ENCODE measurements around the gene TECPR2.
"Not testable (repeated sequence)": the region's sequence is repeated elsewhere in the genome, so short reads cannot be mapped to it uniquely, and the experiment has no call there.

TECPR2 gene

GRCh38 chr14:102351593-102351992, 11.1 kb upstream of the TECPR2 start:
- not testable (repeated sequence) for H3K27ac Mint-ChIP-seq, H3K4me1 Mint-ChIP-seq, H3K27me3 Mint-ChIP-seq, H3K4me3 Mint-ChIP-seq, H3K9me3 Mint-ChIP-seq, DNase-seq, ATAC-seq

- no peaks in the 10 kb centered on the region for H3K27me3 Mint-ChIP-seq
- no peak overlapping the region for H3K4me3 Mint-ChIP-seq
- H3K27ac Mint-ChIP-seq = no peak overlapping the region
- ATAC-seq (no peak), DNase-seq (no peak)
- no peaks in the 10 kb centered on the region for H3K9me3 Mint-ChIP-seq
- H3K4me1 Mint-ChIP-seq = peaks cover 8% of the 10 kb centered on the region
Measured at GRCh38 chr14:102352213-102352612, 10.5 kb upstream of the TECPR2 start.

- Mint-ChIP-seq H3K9me3 (no peaks in the 10 kb centered on the region), H3K4me1 (peaks cover 12% of the 10 kb centered on the region), H3K27me3 (no peaks in the 10 kb centered on the region), H3K4me3 (no peak overlapping the region), H3K27ac (peak overlapping the region; percentile 40 to 54)
- no peak for DNase-seq
- no peak for ATAC-seq
Measured at GRCh38 chr14:102353126-102353619, 9.6 kb upstream of the TECPR2 start.

- DNase-seq = no peak
- ATAC-seq = no peak
- no peaks in the 10 kb centered on the region for H3K9me3 Mint-ChIP-seq
- no peak overlapping the region for H3K4me3 Mint-ChIP-seq
- no peak overlapping the region for H3K27ac Mint-ChIP-seq
- peaks cover 29% of the 10 kb centered on the region for H3K4me1 Mint-ChIP-seq
- no peaks in the 10 kb centered on the region for H3K27me3 Mint-ChIP-seq
Measured at GRCh38 chr14:102356280-102356679, 6.5 kb upstream of the TECPR2 start.

- ATAC-seq (no peak), DNase-seq (no peak)
- H3K4me3 Mint-ChIP-seq = no peak overlapping the region
- H3K27me3 Mint-ChIP-seq = no peaks in the 10 kb centered on the region
- H3K9me3 Mint-ChIP-seq = no peaks in the 10 kb centered on the region
- peaks cover 29% of the 10 kb centered on the region for H3K4me1 Mint-ChIP-seq
- H3K27ac Mint-ChIP-seq = no peak overlapping the region
Measured at GRCh38 chr14:102359341-102359740, 3.4 kb upstream of the TECPR2 start.

- no peak overlapping the region for H3K4me3 Mint-ChIP-seq
- peaks cover 29% of the 10 kb centered on the region for H3K4me1 Mint-ChIP-seq
- ATAC-seq = no peak
- no peaks in the 10 kb centered on the region for H3K27me3 Mint-ChIP-seq
- H3K27ac Mint-ChIP-seq = no peak overlapping the region
- H3K9me3 Mint-ChIP-seq = no peaks in the 10 kb centered on the region
- no peak for DNase-seq
Measured at GRCh38 chr14:102360388-102360787, 2.4 kb upstream of the TECPR2 start.

- Mint-ChIP-seq H3K27me3 (no peaks in the 10 kb centered on the region), H3K27ac (peak overlapping the region; percentile 94 to 96), H3K4me1 (peaks cover 34% of the 10 kb centered on the region), H3K9me3 (no peaks in the 10 kb centered on the region), H3K4me3 (peak overlapping the region; percentile 89 to 91)
- peak; percentile 38 to 69 for DNase-seq
- peak; percentile 88 for ATAC-seq
Measured at GRCh38 chr14:102362084-102362483, 657 bp upstream of the TECPR2 start.

GRCh38 chr14:102363182-102363943, 622 bp downstream of the TECPR2 start:
- peak; percentile 42 for ATAC-seq
- peak overlapping the region; percentile 76 to 77 for H3K27ac Mint-ChIP-seq
- DNase-seq = peak; percentile 40 to 44
- H3K4me3 Mint-ChIP-seq = no peak overlapping the region
- H3K27me3 Mint-ChIP-seq = no peaks in the 10 kb centered on the region
- no peaks in the 10 kb centered on the region for H3K9me3 Mint-ChIP-seq
- H3K4me1 Mint-ChIP-seq = peaks cover 42% of the 10 kb centered on the region

- H3K4me1 Mint-ChIP-seq = peaks cover 53% of the 10 kb centered on the region
- DNase-seq (no peak), ATAC-seq (no peak)
- no peaks in the 10 kb centered on the region for H3K27me3 Mint-ChIP-seq
- no peaks in the 10 kb centered on the region for H3K9me3 Mint-ChIP-seq
- H3K4me3 Mint-ChIP-seq = no peak overlapping the region
- H3K27ac Mint-ChIP-seq = peak overlapping the region in 1 of 2 donors; percentile 37
Measured at GRCh38 chr14:102370305-102370809, 7.6 kb downstream of the TECPR2 start.

- H3K4me3 Mint-ChIP-seq = no peak overlapping the region
- H3K9me3 Mint-ChIP-seq = no peaks in the 10 kb centered on the region
- peaks cover 60% of the 10 kb centered on the region for H3K4me1 Mint-ChIP-seq
- DNase-seq (no peak), ATAC-seq (no peak)
- H3K27me3 Mint-ChIP-seq = no peaks in the 10 kb centered on the region
- H3K27ac Mint-ChIP-seq = no peak overlapping the region
Measured at GRCh38 chr14:102371361-102371760, 8.6 kb downstream of the TECPR2 start.

GRCh38 chr14:102373110-102373509, 10.4 kb downstream of the TECPR2 start:
- Mint-ChIP-seq H3K27ac (no peak overlapping the region), H3K27me3 (no peaks in the 10 kb centered on the region), H3K9me3 (no peaks in the 10 kb centered on the region), H3K4me3 (no peak overlapping the region), H3K4me1 (peaks cover 48% of the 10 kb centered on the region)
- ATAC-seq = no peak
- DNase-seq = no peak

GRCh38 chr14:102374264-102374663, 11.5 kb downstream of the TECPR2 start:
- Mint-ChIP-seq H3K27ac (no peak overlapping the region), H3K4me3 (no peak overlapping the region), H3K4me1 (peaks cover 41% of the 10 kb centered on the region), H3K9me3 (no peaks in the 10 kb centered on the region), H3K27me3 (no peaks in the 10 kb centered on the region)
- ATAC-seq = no peak
- no peak for DNase-seq

- H3K27ac Mint-ChIP-seq = peak overlapping the region; percentile 2 to 11
- no peaks in the 10 kb centered on the region for H3K9me3 Mint-ChIP-seq
- H3K4me3 Mint-ChIP-seq = no peak overlapping the region
- DNase-seq = no peak
- no peaks in the 10 kb centered on the region for H3K27me3 Mint-ChIP-seq
- H3K4me1 Mint-ChIP-seq = peaks cover 39% of the 10 kb centered on the region
- peak; percentile 64 for ATAC-seq
Measured at GRCh38 chr14:102375119-102375518, 12.4 kb downstream of the TECPR2 start.

- DNase-seq (no peak), ATAC-seq (no peak)
- Mint-ChIP-seq H3K27me3 (no peaks in the 10 kb centered on the region), H3K9me3 (no peaks in the 10 kb centered on the region), H3K4me3 (no peak overlapping the region), H3K27ac (no peak overlapping the region), H3K4me1 (peaks cover 28% of the 10 kb centered on the region)
Measured at GRCh38 chr14:102377696-102378095, 15.0 kb downstream of the TECPR2 start.

- no peak overlapping the region for H3K4me3 Mint-ChIP-seq
- H3K9me3 Mint-ChIP-seq = no peaks in the 10 kb centered on the region
- DNase-seq = no peak
- no peak overlapping the region for H3K27ac Mint-ChIP-seq
- H3K27me3 Mint-ChIP-seq = no peaks in the 10 kb centered on the region
- peaks cover 21% of the 10 kb centered on the region for H3K4me1 Mint-ChIP-seq
- ATAC-seq = no peak
Measured at GRCh38 chr14:102378830-102379229, 16.1 kb downstream of the TECPR2 start.

GRCh38 chr14:102387086-102387485, 24.3 kb downstream of the TECPR2 start:
- DNase-seq = no peak
- H3K4me3 Mint-ChIP-seq = no peak overlapping the region
- peaks cover 3% of the 10 kb centered on the region for H3K4me1 Mint-ChIP-seq

More at GRCh38 chr14:102387086-102387485, 24.3 kb downstream of the TECPR2 start:
- no peaks in the 10 kb centered on the region for H3K27me3 Mint-ChIP-seq
- ATAC-seq = no peak
- H3K27ac Mint-ChIP-seq = no peak overlapping the region
- peaks cover 0 to 5% of the 10 kb centered on the region in 2 donors for H3K9me3 Mint-ChIP-seq
